ENCODE measurements around the gene GREB1.
A peak's percentile ranks its signal among the peaks of the same experiment; 100 is the strongest.

The GREB1 gene

DNA sequence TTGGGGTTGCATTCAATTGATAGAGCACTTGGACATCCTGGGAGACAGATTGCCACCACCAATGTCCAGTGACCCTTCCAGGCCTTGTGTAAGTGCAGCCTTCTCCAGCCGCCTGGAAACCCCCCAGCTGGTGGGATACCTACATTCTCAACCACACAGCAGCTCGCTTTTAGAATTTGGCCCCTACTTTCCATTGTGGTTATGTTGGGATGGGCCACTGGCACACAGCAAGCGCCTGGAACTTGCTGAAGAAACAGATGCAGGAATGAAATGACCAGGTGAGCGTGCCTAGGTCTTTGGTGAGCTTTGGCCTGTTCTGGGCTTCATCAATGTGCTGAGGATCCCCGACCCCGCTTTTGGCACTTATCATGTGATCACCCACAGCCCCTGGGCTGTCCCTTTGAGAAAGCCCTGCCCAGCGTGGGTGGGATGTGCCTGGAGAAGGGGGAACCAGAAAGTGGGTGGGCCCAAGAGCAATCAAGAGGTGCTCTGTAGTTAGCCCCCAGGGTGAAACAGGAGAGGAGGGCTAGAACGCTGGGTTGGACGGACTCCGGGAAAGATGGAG lies 152.1 kb downstream of the GREB1 start:
- H4K8ac ChIP-seq (ENCODE audit: low read depth, low read length): no peak overlapping the region
- H4K12ac ChIP-seq (ENCODE audit: low read depth, low read length): no peak overlapping the region
- no peaks in the 10 kb centered on the region for H3K27me3 ChIP-seq (ENCODE audit: insufficient read depth, low read length)
- peaks cover 2% of the 10 kb centered on the region for H3K9me3 ChIP-seq (ENCODE audit: insufficient read depth, low read depth, low read length)
- no peaks in the 10 kb centered on the region for H3K79me1 ChIP-seq (ENCODE audit: low read length)
- H3K9ac ChIP-seq (ENCODE audit: low read length): no peak overlapping the region
- H2AK5ac ChIP-seq (ENCODE audit: low read length): no peak overlapping the region
- no peak overlapping the region for H4K91ac ChIP-seq (ENCODE audit: low read depth, low read length)
- no CpG with 5 or more reads among the region's 10 CpGs for WGBS (ENCODE audit: extremely low coverage, insufficient coverage, insufficient read length)
- no peak overlapping the region for H2AFZ ChIP-seq (ENCODE audit: insufficient read depth, low read length, poor library complexity)
- H2BK5ac ChIP-seq (ENCODE audit: low read depth, low read length, poor library complexity): no peak overlapping the region
- no peak overlapping the region for H3K4me2 ChIP-seq (ENCODE audit: low read length)
- H3K36me3 ChIP-seq (ENCODE audit: control insufficient read depth in 1 of 2, insufficient read depth in 2 of 2, low read length in 2 of 2): no peaks in the 10 kb centered on the region
- no peaks in the 10 kb centered on the region for H3K79me2 ChIP-seq (ENCODE audit: control insufficient read depth, insufficient read depth, low read length, poor library complexity)
- no peak overlapping the region for H3K14ac ChIP-seq (ENCODE audit: low read length)
- H3K4me1 ChIP-seq (ENCODE audit: control insufficient read depth in 1 of 2, insufficient read depth in 2 of 2, low read length in 2 of 2): peaks cover 3 to 5% of the 10 kb centered on the region in 2 experiments
- H2BK12ac ChIP-seq (ENCODE audit: low read length): no peak overlapping the region
- DNase-seq: no peak
- H3K23ac ChIP-seq (ENCODE audit: low read length): no peak overlapping the region
- H3K18ac ChIP-seq (ENCODE audit: low read length): no peak overlapping the region
- H2BK120ac ChIP-seq (ENCODE audit: insufficient read depth, low read length, poor library complexity): no peak overlapping the region
- H3K4me3 ChIP-seq (ENCODE audit: low read depth, low read length): no peak overlapping the region
- H3K27ac ChIP-seq (ENCODE audit: low read depth, low read length): no peak overlapping the region
- no peak overlapping the region for H3K4ac ChIP-seq (ENCODE audit: low read depth, low read length)

DNA sequence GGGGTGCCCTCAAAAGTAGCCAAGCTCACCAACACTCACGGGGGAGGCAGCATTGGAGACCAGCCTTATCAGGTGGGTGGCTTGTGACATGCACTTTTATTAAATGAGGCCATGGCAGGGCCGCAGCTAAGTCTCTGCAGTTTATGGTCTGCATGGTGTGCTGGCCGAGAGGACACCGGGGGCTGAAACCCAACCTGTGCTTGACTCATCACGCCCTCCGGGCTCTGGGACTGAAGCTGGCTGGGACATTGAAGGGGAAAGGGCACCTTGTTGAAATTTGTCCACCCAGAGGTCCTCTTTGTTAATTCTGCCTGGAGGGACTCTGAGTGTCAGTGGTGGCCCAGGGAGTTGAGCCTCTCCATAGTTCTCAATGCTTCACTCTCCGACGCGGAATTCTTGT lies 153.9 kb downstream of the GREB1 start:
- Histone ChIP-seq H3K9me3 (ENCODE audit: insufficient read depth, low read depth, low read length) (peaks cover 2% of the 10 kb centered on the region), H3K79me2 (ENCODE audit: control insufficient read depth, insufficient read depth, low read length, poor library complexity) (no peaks in the 10 kb centered on the region), H3K9ac (ENCODE audit: low read length) (no peak overlapping the region), H3K36me3 (ENCODE audit: control insufficient read depth in 1 of 2, insufficient read depth in 2 of 2, low read length in 2 of 2) (no peaks in the 10 kb centered on the region), H4K91ac (ENCODE audit: low read depth, low read length) (no peak overlapping the region), H3K4ac (ENCODE audit: low read depth, low read length) (no peak overlapping the region), H4K12ac (ENCODE audit: low read depth, low read length) (no peak overlapping the region), H3K23ac (ENCODE audit: low read length) (no peak overlapping the region), H3K4me1 (ENCODE audit: control insufficient read depth in 1 of 2, insufficient read depth in 2 of 2, low read length in 2 of 2) (peaks cover 3 to 5% of the 10 kb centered on the region in 2 experiments), H3K4me3 (ENCODE audit: low read depth, low read length) (no peak overlapping the region), H3K18ac (ENCODE audit: low read length) (no peak overlapping the region), H4K8ac (ENCODE audit: low read depth, low read length) (no peak overlapping the region), H2BK5ac (ENCODE audit: low read depth, low read length, poor library complexity) (no peak overlapping the region), H3K79me1 (ENCODE audit: low read length) (no peaks in the 10 kb centered on the region), H2AFZ (ENCODE audit: insufficient read depth, low read length, poor library complexity) (no peak overlapping the region), H3K27ac (ENCODE audit: low read depth, low read length) (no peak overlapping the region), H3K4me2 (ENCODE audit: low read length) (no peak overlapping the region), H3K27me3 (ENCODE audit: insufficient read depth, low read length) (no peaks in the 10 kb centered on the region), H2BK120ac (ENCODE audit: insufficient read depth, low read length, poor library complexity) (no peak overlapping the region), H3K14ac (ENCODE audit: low read length) (no peak overlapping the region), H2BK12ac (ENCODE audit: low read length) (no peak overlapping the region), H2AK5ac (ENCODE audit: low read length) (no peak overlapping the region)
- peak; percentile 69 to 79 for DNase-seq
- no CpG with 5 or more reads among the region's 9 CpGs for WGBS (ENCODE audit: extremely low coverage, insufficient coverage, insufficient read length)

DNA sequence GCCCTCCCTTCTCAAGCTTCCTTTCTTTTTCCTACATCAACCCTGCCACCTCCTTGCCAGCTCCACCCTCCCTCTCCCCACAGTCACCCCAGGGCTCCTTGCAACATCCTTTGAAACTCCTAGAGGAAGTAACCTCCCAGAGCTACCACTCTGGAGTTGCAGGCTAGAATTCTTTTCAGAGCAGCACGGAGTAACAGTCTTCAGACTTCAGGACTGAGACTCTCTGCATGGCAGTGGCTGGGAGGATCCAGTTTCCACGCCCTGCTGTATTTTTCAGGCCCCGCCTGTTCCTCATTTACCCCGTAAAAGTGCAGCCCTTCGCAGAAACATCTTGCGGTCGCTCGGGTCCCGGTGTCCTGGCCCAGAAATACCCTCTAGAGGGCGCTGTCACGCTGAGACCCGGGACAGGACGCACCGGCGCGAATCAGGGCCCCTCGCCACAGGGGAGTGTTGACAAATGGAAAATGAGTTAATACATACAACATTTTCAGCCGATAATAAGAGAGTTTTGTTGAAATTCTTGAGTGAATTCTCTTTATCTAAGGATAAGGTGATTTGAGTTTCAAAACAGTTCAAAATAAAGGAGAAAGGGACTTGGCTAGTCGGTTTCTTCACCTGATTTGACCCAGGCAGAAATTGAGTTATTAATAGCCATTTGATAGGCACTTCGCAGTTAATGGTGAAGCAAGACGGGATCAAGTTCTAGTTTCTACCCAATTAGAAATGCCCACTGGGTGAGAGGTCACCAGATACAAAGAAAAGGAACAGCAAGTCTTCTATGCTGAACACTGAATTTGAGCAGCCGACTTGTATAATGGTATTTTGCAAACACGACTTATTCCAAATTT lies 154.6 kb downstream of the GREB1 start:
- WGBS (ENCODE audit: extremely low coverage, insufficient coverage, insufficient read length): no CpG with 5 or more reads among the region's 23 CpGs
- H3K9me3 ChIP-seq (ENCODE audit: insufficient read depth, low read depth, low read length): peaks cover 2% of the 10 kb centered on the region

DNA sequence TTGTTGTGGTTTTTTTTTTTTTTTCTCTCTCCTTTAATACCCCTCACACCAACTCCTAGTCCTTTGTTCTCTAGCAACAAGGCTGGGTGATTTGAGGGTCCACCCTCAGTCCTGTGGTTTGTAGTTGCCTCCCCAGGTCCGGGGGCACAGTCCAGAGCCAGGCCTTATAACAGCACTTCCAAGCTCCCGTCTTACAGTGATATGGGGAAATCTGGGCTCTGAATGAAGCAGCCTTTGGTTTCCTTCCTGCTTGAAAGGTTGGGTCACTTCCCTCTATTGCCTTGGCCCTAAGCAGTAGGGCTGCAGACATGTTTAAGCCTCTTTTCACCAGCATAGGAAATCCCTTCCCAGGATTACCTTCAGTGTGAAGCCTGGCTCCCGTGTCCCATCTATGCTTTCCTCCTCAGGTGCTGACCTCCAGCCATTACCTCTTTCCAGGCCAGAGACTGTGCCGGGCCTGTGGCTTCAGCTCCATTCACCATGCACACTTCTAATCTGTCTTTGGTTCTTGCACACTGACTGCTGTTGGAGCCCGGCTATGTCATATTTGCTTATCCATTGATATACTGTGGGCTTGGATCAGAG lies 157.3 kb downstream of the GREB1 start:
- H3K14ac ChIP-seq (ENCODE audit: low read length): no peak overlapping the region
- H3K36me3 ChIP-seq (ENCODE audit: control insufficient read depth in 1 of 2, insufficient read depth in 2 of 2, low read length in 2 of 2): no peaks in the 10 kb centered on the region
- no peak overlapping the region for H3K4ac ChIP-seq (ENCODE audit: low read depth, low read length)
- H3K4me2 ChIP-seq (ENCODE audit: low read length): no peak overlapping the region
- H4K12ac ChIP-seq (ENCODE audit: low read depth, low read length): no peak overlapping the region
- no peaks in the 10 kb centered on the region for H3K9me3 ChIP-seq (ENCODE audit: insufficient read depth, low read depth, low read length)
- H3K4me3 ChIP-seq (ENCODE audit: low read depth, low read length): no peak overlapping the region
- no peak overlapping the region for H2AFZ ChIP-seq (ENCODE audit: insufficient read depth, low read length, poor library complexity)
- no peaks in the 10 kb centered on the region for H3K27me3 ChIP-seq (ENCODE audit: insufficient read depth, low read length)
- H2AK5ac ChIP-seq (ENCODE audit: low read length): no peak overlapping the region
- no CpG with 5 or more reads among the region's 5 CpGs for WGBS (ENCODE audit: extremely low coverage, insufficient coverage, insufficient read length)
- H3K79me1 ChIP-seq (ENCODE audit: low read length): no peaks in the 10 kb centered on the region
- H2BK12ac ChIP-seq (ENCODE audit: low read length): no peak overlapping the region
- no peak overlapping the region for H3K23ac ChIP-seq (ENCODE audit: low read length)
- H2BK120ac ChIP-seq (ENCODE audit: insufficient read depth, low read length, poor library complexity): no peak overlapping the region
- no peak overlapping the region for H4K8ac ChIP-seq (ENCODE audit: low read depth, low read length)
- no peak overlapping the region for H4K91ac ChIP-seq (ENCODE audit: low read depth, low read length)
- peaks cover 3 to 5% of the 10 kb centered on the region in 2 experiments for H3K4me1 ChIP-seq (ENCODE audit: control insufficient read depth in 1 of 2, insufficient read depth in 2 of 2, low read length in 2 of 2)
- no peak overlapping the region for H3K27ac ChIP-seq (ENCODE audit: low read depth, low read length)
- H3K79me2 ChIP-seq (ENCODE audit: control insufficient read depth, insufficient read depth, low read length, poor library complexity): no peaks in the 10 kb centered on the region
- H3K9ac ChIP-seq (ENCODE audit: low read length): no peak overlapping the region
- DNase-seq: no peak
- H2BK5ac ChIP-seq (ENCODE audit: low read depth, low read length, poor library complexity): no peak overlapping the region
- no peak overlapping the region for H3K18ac ChIP-seq (ENCODE audit: low read length)

More for the DNA sequence above, 154.6 kb downstream of the GREB1 start:
- peaks cover 3 to 5% of the 10 kb centered on the region in 2 experiments for H3K4me1 ChIP-seq (ENCODE audit: control insufficient read depth in 1 of 2, insufficient read depth in 2 of 2, low read length in 2 of 2)
- H3K36me3 ChIP-seq (ENCODE audit: control insufficient read depth in 1 of 2, insufficient read depth in 2 of 2, low read length in 2 of 2): no peaks in the 10 kb centered on the region
- H3K9ac ChIP-seq (ENCODE audit: low read length): no peak overlapping the region
- no peak overlapping the region for H2BK12ac ChIP-seq (ENCODE audit: low read length)
- no peak overlapping the region for H2AK5ac ChIP-seq (ENCODE audit: low read length)
- H3K4me3 ChIP-seq (ENCODE audit: low read depth, low read length): no peak overlapping the region
- H3K18ac ChIP-seq (ENCODE audit: low read length): no peak overlapping the region
- no peak overlapping the region for H3K14ac ChIP-seq (ENCODE audit: low read length)
- H3K4ac ChIP-seq (ENCODE audit: low read depth, low read length): no peak overlapping the region
- H2AFZ ChIP-seq (ENCODE audit: insufficient read depth, low read length, poor library complexity): no peak overlapping the region
- no peak overlapping the region for H4K12ac ChIP-seq (ENCODE audit: low read depth, low read length)
- no peak overlapping the region for H2BK120ac ChIP-seq (ENCODE audit: insufficient read depth, low read length, poor library complexity)
- no peak overlapping the region for H3K23ac ChIP-seq (ENCODE audit: low read length)
- H2BK5ac ChIP-seq (ENCODE audit: low read depth, low read length, poor library complexity): no peak overlapping the region
- H3K79me2 ChIP-seq (ENCODE audit: control insufficient read depth, insufficient read depth, low read length, poor library complexity): no peaks in the 10 kb centered on the region
- no peak overlapping the region for H4K8ac ChIP-seq (ENCODE audit: low read depth, low read length)
- H3K4me2 ChIP-seq (ENCODE audit: low read length): peak overlapping the region; percentile 28
- no peaks in the 10 kb centered on the region for H3K79me1 ChIP-seq (ENCODE audit: low read length)
- no peak overlapping the region for H3K27ac ChIP-seq (ENCODE audit: low read depth, low read length)
- H3K27me3 ChIP-seq (ENCODE audit: insufficient read depth, low read length): no peaks in the 10 kb centered on the region
- peak; percentile 58 to 76 for DNase-seq
- H4K91ac ChIP-seq (ENCODE audit: low read depth, low read length): no peak overlapping the region

Data from trophoblast cell (in vitro differentiated cells and primary cell).